ENCODE results near the gene ATXN7L3.
A peak's percentile ranks its signal among the peaks of the same experiment; 100 is the strongest.
"Not testable (repeated sequence)": the region's sequence is repeated elsewhere in the genome, so short reads cannot be mapped to it uniquely, and the experiment has no call there.

The ATXN7L3 gene

DNA sequence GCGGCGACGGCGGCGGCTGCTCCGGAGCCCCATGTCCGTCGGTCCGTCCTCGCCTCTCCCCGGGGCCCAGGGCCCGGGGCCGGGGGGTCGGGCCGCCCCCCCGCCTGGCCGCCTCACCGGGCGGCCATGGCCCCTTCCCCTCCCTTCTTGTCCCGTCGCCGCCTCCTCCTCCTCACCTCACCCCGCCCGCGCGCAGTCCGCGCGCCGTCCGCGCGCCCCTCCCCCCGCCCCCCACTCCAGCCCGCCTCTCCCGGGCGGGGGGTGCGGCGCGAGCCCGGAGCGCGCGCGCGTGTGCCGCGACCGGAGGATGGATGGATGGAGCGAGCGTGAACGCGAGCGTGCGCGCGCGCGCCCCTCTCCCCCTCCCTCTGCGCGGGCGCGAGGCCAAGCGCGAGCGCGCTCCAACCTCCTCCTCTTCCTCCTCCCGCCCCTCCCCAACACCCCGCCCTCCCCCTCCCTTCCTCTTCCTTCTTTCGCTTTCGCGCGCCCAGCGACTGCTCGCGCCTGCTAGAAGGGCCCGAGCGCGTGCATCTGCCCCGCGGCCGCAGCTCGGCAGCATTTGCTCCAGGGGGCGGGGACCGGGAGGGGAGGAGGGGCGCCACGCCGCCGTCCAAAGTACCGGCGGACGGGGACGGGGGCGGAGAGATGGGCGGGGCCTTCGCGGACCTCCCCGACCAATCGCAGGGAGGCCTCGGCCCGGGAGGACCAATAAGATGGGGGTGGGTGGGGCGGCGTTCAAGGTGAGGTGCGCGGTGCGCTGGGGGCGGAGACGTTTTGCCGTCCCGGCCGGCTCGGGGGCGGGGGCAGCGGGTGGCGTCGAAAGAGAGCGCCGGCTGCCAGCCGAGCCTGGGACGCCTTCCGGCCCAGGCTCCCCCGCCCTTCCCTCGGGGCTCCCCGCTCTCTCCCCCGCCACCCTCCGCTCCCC is at the start of gene ATXN7L3:
Gene ATXN7L3 (minus strand): TSS at position 332 of the 925 bp plus-strand sequence. CDS start 1,814 bp downstream, outside the sequence.
- peak; percentile 100 for DNase-seq (ENCODE audit: low read depth)

DNA sequence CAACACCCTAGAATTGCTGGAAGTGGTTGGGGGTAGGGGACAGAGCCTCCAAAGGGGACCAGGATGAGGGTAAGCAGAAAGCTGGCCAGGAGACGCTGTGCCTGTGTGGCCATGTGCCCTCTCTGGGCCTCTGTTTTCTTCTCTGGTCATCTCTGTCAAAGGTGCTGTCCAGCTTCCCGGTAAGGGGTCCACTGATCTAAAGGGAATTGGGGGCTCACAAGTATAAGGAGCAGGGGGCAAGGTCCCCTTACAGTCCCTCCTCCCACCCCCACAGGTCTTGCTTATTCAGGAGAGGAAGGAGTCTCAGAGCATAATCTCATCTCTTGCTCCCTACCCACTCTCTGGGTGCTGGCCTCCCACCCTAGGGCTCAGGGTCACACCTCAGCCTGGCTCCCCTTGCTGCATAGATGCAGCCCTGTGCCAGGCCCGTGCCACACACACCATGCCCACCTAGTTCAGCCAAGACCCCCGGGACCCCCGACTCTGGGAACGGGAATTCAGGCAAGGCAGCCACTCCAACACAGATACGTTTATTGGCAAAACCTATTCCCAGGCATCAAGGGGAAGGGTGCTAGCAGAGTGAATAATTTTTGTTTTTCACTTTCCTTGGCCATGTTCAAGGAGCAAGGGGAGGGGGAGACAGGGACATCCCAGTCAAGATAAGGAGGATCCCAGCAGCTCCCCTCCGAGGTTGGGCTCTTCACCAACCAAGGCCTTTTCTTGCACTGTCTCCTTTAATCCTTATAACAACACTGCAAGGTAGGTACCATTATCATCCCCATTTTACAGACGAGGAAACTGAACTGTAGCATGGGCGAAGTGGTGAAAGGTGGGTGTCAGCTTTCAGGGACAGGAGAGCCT is 48.4 kb upstream of the ATXN7L3 start:
- no peak for DNase-seq (ENCODE audit: low read depth)

DNA sequence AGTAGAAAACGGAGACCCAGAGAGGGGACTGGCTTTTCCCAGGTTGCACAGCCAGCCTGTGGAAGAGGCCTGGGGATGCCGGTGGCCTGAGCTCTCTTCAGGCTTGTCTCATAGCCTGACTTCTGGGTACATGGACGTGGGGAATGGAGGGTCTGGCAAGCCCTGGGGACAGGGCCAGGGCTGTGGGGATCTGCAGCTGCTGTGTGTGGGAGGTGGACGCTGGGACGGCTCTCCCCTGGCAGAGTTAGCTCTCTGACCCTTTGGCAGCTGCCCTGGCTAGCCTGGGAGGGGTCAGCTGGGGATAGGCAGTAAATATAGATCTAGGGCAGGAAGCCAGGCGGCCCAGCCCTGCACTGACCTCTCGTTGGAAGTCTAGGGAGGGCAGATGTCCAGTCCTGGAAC is 47.8 kb upstream of the ATXN7L3 start:
- DNase-seq (ENCODE audit: low read depth) = no peak

GRCh38 chr17:44241106-44241624 is 41.5 kb upstream of the ATXN7L3 start:
- DNase-seq (ENCODE audit: low read depth) = no peak

DNA sequence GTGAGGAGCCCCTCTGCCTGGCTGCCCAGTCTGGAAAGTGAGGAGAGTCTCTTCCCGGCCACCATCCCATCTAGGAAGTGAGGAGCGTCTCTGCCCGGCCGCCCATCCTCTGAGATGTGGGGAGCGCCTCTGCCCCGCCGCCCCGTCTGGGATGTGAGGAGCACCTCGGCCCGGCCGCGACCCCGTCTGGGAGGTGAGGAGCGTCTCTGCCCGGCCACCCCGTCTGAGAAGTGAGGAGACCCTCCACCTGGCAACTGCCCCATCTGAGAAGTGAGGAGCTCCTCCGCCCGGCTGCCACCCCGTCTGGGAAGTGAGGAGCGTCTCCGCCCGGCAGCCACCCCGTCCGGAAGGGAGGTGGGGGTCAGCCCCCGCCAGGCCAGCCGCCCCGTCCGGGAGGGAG is 38.2 kb upstream of the ATXN7L3 start:
- not testable (repeated sequence) for DNase-seq (ENCODE audit: low read depth)

GRCh38 chr17:44236444-44236991 is 36.8 kb upstream of the ATXN7L3 start:
- no peak for DNase-seq (ENCODE audit: low read depth)

GRCh38 chr17:44235583-44235936 is 35.9 kb upstream of the ATXN7L3 start:
- no peak for DNase-seq (ENCODE audit: low read depth)

GRCh38 chr17:44233582-44233981 is 33.9 kb upstream of the ATXN7L3 start:
- no peak for DNase-seq (ENCODE audit: low read depth)

DNA sequence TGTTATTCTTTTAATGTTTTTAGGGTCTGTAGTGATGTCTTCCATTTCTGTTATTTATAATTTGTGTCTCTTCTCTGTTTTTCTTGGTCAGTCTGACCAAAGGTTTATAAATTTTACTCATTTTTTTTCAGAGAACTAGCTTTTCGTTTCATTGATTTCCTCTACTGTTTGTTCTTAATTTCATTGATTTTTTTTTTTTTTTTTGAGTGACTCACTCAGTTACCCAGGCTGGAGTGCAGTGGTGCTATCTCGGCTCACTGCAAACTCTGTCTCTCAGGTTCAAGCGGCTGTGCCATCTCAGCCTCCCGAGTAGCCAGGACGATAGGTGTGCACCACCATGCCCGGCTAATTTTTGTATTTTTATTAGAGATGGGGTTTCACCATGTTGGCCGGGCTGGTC is 32.4 kb upstream of the ATXN7L3 start:
- DNase-seq (ENCODE audit: low read depth) = no peak

DNA sequence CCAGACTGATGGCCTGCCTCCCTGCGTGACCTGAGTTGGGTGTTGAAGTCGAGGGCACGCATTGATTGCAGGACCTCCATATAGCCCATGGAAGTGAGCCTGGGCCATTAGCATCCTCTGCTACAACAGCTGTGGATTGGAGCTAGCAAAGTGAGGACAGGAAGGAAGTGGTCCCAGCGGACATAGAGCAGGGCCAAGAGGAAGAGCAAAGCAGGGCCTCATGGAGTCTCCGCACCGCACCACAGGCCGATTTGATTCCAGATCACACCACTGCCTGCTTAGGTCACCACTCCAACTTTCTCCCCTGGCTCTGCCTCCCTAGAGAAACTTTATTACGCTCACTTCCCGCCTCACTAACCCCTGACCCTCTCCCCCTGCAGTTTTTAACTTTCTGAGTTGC is 30.5 kb upstream of the ATXN7L3 start:
- no peak for DNase-seq (ENCODE audit: low read depth)

- no peak for DNase-seq (ENCODE audit: low read depth)
Measured at GRCh38 chr17:44229090-44229489, 29.4 kb upstream of the ATXN7L3 start.

DNA sequence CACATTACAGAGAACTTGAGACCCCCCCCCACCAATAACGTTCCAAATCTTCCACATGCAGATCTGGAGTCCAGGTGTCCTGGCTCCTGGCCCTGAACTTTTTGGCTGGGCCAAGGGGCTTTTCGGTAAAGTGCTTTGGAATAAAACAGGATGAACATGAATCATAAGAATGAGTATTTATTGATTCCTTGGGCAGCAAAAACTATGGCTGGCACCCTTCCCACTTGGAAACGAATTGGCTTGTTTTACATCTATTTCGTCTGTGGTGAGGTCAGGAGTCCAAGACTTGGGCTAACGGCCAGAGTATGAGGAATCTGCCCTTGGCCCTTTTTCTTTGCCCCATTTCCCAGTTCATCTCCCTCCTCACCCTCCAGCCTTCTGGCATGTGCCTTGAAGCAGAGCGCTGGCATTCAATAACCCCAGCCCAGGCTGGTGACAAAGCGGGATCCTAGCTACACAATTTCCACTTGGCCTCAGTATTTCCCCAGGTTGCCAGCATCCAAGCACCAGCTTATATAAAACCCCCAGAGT is 23.9 kb upstream of the ATXN7L3 start:
- no peak for DNase-seq (ENCODE audit: low read depth)

GRCh38 chr17:44222112-44222869 is 22.6 kb upstream of the ATXN7L3 start:
- no peak for DNase-seq (ENCODE audit: low read depth)

DNA sequence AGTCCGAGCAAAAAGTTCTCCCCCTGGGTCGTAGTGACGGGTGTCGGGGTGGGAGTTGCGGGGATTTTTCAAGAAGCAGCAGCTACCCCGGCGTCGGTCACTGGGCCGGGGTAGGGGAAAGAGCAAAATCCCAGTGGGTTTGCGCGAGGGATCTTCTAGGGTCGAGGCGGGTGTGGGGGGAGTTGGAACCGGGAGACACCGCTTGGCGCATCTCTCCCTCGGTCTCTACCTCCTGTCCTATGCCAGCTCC is 22.1 kb upstream of the ATXN7L3 start:
- no peak for DNase-seq (ENCODE audit: low read depth)

- DNase-seq (ENCODE audit: low read depth) = peak; percentile 52
Measured at GRCh38 chr17:44221084-44221861, 21.6 kb upstream of the ATXN7L3 start.

DNA sequence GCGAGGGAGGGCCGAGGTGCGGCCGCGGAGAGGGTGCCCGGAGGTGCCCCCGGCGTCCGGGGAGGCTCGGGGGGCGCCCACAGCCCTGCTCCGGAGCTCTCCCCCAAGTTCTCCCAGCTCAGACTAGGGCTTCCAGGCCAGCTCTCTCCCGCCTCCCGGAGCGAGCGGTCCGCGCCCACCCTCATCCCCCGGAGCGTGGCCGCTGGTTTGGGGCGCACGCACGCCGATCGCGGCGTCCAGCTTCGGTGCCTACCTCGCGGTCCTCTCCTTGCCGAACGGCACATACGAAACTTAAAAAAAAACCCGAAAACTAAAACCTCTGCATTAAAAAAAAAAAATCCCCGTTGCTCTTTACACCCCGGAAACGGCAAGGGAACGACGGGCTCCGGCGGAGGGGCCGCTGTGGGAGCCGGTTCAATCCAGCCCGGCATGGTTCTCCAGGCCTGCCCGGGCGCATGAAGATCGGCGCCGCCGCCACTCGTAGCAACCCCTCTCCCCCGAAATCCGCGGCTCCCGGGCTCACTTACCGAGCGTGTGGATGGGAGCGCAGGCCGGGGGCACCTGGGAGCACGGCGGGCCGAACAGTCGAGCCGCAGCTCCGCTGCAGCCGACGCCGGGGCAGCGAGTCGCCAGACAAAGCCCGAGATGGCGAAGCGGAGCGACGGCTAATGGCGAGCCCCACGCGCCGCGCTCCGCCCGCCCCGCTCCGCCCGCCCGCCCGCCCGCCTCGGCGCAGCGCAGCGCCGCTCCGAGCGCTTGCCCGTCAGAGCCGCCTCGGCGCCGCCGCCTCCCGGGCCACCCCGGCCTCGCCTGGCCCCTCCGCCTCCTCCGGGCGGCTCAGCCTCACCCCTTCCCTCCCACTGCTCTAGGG is 20.8 kb upstream of the ATXN7L3 start:
- DNase-seq (ENCODE audit: low read depth) = peak; percentile 48

DNA sequence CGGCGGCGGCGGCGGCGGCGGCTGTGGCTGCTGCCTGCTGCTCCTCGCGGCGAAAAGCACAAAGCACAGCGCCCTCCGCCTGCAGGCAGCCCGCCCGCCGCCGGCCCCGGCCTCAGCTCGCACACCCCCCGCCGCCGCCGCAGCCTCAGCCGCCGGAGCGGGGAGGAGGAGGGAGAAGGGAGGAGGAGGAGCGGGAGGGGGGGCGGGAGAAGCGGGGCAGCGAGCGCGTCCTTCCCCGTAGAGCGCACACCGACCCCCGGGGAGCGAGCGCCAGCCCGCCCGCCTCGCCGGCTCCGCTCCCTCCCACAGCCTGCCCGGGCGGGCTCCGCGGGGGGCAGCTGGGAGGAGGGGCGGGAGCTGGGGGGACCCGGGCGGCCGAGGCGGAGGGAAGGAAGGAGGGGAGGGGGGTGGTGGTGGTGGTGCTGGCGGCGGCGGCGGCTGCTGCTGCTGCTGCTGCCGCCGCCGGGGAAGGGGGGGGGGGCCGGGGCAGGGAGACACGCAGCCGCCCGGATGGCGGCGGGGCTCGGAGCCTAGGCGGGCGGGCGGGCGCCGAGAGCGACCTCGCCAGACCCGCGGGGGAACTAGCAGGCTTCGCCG is 20.0 kb upstream of the ATXN7L3 start, which contains the start of gene UBTF:
Gene UBTF (minus strand): TSS at position 60 of the 597 bp plus-strand sequence. CDS start 1,446 bp downstream, outside the sequence.
- peak; percentile 69 for DNase-seq (ENCODE audit: low read depth)

- peak; percentile 73 for DNase-seq (ENCODE audit: low read depth)
Measured at GRCh38 chr17:44219108-44219615, 19.5 kb upstream of the ATXN7L3 start.
